Keratinocyte (primary cell): ENCODE results near the gene RPL26. TPM values are rescaled to one million over a fixed set of nuclear protein-coding genes. Genes with fewer than 3 reads are reported as not detected.

Experiments used
- DNase-seq: peaks from one replicate; pipeline ENCODE4 v3.0.0-alpha.2; 2011; ENCODE audit warnings: low read depth, missing footprints, low spot score
- FAIRE-seq: peaks from 2 replicates; lab custom pipeline; 2011; peaks lifted over from hg19 to GRCh38; lab: Jason Lieb, UNC
- H2AFZ ChIP-seq: 2 replicates; pipeline ENCODE4 v1.6.0; 2012; ENCODE audit warnings: low read length, control low read depth, inconsistent platforms; ENCODE audit not compliant: control insufficient read depth
- H3K27ac ChIP-seq: 2 replicates; pipeline ENCODE4 v1.5.1; 2011; ENCODE audit warnings: low read length; ENCODE audit not compliant: control insufficient read depth, insufficient read depth
- H3K27me3 ChIP-seq: 3 replicates; pipeline ENCODE4 v1.6.0; 2011; ENCODE audit warnings: low read length; ENCODE audit not compliant: control insufficient read depth, insufficient read depth; ENCODE audit errors: extremely low read depth
- H3K36me3 ChIP-seq, 2 experiments: 2 replicates in 1 of 2; 3 replicates in 1 of 2; pipeline ENCODE4 v1.5.1; 2011; ENCODE audit warnings: low read length in 2 of 2, mild to moderate bottlenecking in 1 of 2; ENCODE audit not compliant: control insufficient read depth in 2 of 2, insufficient read depth in 2 of 2; ENCODE audit errors: extremely low read depth in 1 of 2
- H3K4me1 ChIP-seq: 3 replicates; pipeline ENCODE4 v1.5.1; 2011; ENCODE audit warnings: low read length; ENCODE audit not compliant: control insufficient read depth, insufficient read depth; ENCODE audit errors: extremely low read depth
- H3K4me2 ChIP-seq: 3 replicates; pipeline ENCODE4 v1.6.0; 2011; ENCODE audit warnings: low read depth, low read length; ENCODE audit not compliant: control insufficient read depth, insufficient read depth; ENCODE audit errors: extremely low read depth
- H3K4me3 ChIP-seq, 3 experiments: fragments of 200-600 bp in 1 of 3; sonication (generic) in 1 of 3; 2 replicates in 2 of 3; 3 replicates in 1 of 3; pipeline ENCODE4 v1.5.1; 2011 to 2016; ENCODE audit warnings: low read length in 3 of 3, mild to moderate bottlenecking in 3 of 3, control low read depth in 2 of 3, inconsistent platforms in 1 of 3, low read depth in 1 of 3, mixed read lengths in 1 of 3, mixed run types in 1 of 3, moderate library complexity in 1 of 3; ENCODE audit not compliant: control insufficient read depth in 2 of 3, insufficient read depth in 2 of 3; ENCODE audit errors: extremely low read depth in 1 of 3
- H3K79me2 ChIP-seq: 2 replicates; pipeline ENCODE4 v1.6.0; 2012; ENCODE audit warnings: low read length; ENCODE audit not compliant: control insufficient read depth, insufficient read depth
- H3K9ac ChIP-seq: 3 replicates; pipeline ENCODE4 v1.6.0; 2011; ENCODE audit warnings: low read length; ENCODE audit not compliant: control insufficient read depth, insufficient read depth; ENCODE audit errors: extremely low read depth
- H3K9me1 ChIP-seq: 3 replicates; pipeline ENCODE4 v1.6.0; 2011; ENCODE audit warnings: low read length; ENCODE audit not compliant: control insufficient read depth, insufficient read depth; ENCODE audit errors: extremely low read depth
- H3K9me3 ChIP-seq: 2 replicates; pipeline ENCODE4 v1.5.1; 2012; ENCODE audit warnings: low read depth, low read length; ENCODE audit not compliant: control insufficient read depth
- H4K20me1 ChIP-seq: 3 replicates; pipeline ENCODE4 v1.6.0; 2011; ENCODE audit warnings: low read length; ENCODE audit not compliant: control insufficient read depth, insufficient read depth; ENCODE audit errors: extremely low read depth
- EZH2 ChIP-seq: IDR thresholded peaks from one replicate; pipeline ENCODE4 v1.6.1; 2012; ENCODE audit warnings: inconsistent platforms, mild to moderate bottlenecking, low read length, moderate library complexity
- dilution Hi-C: fragments of 300-500 bp; cut with MboI; formaldehyde crosslinking; loops from one replicate; pipeline ENCODE4 v1.7.0; 2020; ENCODE audit warnings: low sequenced_read_pairs; ENCODE audit not compliant: extremely low pct_ligation_motif_present
- polyA plus RNA-seq, 5 experiments: library from polyadenylated mRNA; depleted of rRNA in 3 of 5; stranded (reverse) in 3 of 5; stranded (forward) in 1 of 5; unstranded in 1 of 5; fragments of >200 nt; gene quantifications; 1 replicate in 1 of 5; 2 replicates in 3 of 5; 3 replicates in 1 of 5; pipeline versions ENCODE4 v1.2.1 to v1.2.3, GENCODE V29; 2011 to 2012; ENCODE audit warnings: missing spikeins in 2 of 5, low read depth in 1 of 5, low replicate concordance in 1 of 5
- TF ChIP-seq, protein P1 (sequence below), 3 experiments: IDR thresholded peaks in 1 of 3; conservative IDR thresholded peaks in 1 of 3; optimal IDR thresholded peaks in 1 of 3; 2 replicates in 2 of 3; 3 replicates in 1 of 3; pipeline versions ENCODE3 to v1.5.1; 2011; ENCODE audit warnings: low read length in 3 of 3, mild to moderate bottlenecking in 3 of 3, moderate library complexity in 2 of 3, control low read depth in 1 of 3, inconsistent platforms in 1 of 3; ENCODE audit not compliant: insufficient read depth in 2 of 3; ENCODE audit errors: extremely low read depth in 1 of 3

The RPL26 gene
- polyA plus RNA-seq, 1 donor (not counting 4 experiments of a cell fraction or from before 2014, with no cell fraction given): 5,909 TPM

GRCh38 chr17:8384801-8385378, 1.9 kb upstream of the RPL26 start:
- no peak overlapping the region for H3K9ac ChIP-seq
- TF ChIP-seq, protein P1, sequence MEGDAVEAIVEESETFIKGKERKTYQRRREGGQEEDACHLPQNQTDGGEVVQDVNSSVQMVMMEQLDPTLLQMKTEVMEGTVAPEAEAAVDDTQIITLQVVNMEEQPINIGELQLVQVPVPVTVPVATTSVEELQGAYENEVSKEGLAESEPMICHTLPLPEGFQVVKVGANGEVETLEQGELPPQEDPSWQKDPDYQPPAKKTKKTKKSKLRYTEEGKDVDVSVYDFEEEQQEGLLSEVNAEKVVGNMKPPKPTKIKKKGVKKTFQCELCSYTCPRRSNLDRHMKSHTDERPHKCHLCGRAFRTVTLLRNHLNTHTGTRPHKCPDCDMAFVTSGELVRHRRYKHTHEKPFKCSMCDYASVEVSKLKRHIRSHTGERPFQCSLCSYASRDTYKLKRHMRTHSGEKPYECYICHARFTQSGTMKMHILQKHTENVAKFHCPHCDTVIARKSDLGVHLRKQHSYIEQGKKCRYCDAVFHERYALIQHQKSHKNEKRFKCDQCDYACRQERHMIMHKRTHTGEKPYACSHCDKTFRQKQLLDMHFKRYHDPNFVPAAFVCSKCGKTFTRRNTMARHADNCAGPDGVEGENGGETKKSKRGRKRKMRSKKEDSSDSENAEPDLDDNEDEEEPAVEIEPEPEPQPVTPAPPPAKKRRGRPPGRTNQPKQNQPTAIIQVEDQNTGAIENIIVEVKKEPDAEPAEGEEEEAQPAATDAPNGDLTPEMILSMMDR (optimal IDR thresholded peaks at IDR 0.05 in 1 of 3, IDR thresholded peaks at IDR 0.05 in 1 of 3, conservative IDR thresholded peaks at IDR 0.05 in 1 of 3; ENCODE audit: extremely low read depth in 1 of 3, insufficient read depth in 2 of 3, low read length in 3 of 3): no peak
- no peak for TF ChIP-seq EZH2
- FAIRE-seq: peak; percentile 73

DNA sequence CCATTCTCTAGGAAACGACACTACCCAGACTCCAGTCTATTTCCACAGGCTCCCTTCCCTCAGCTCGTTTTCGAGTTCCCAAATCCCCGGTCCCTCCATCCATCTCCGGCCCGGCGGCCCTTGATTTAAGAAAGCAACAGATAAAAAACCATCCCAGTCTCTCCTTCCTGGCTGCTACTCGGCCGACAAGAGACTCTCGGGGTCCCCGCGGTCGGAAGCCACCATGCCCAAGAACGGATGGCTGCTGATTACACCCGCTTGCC, 182 bp downstream of the RPL26 start:
- no peaks in the 10 kb centered on the region for H3K9me3 ChIP-seq
- no peak for TF ChIP-seq EZH2
- TF ChIP-seq, protein P1 (optimal IDR thresholded peaks at IDR 0.05 in 1 of 3, IDR thresholded peaks at IDR 0.05 in 1 of 3, conservative IDR thresholded peaks at IDR 0.05 in 1 of 3; ENCODE audit: extremely low read depth in 1 of 3, insufficient read depth in 2 of 3, low read length in 3 of 3): no peak
- FAIRE-seq (no peak), DNase-seq (no peak)
- dilution Hi-C loops: no loop called here
- H3K9ac ChIP-seq: peak overlapping the region; percentile 79
- H3K27me3 ChIP-seq: no peaks in the 10 kb centered on the region
- H3K27ac ChIP-seq: peak overlapping the region; percentile 50
- peak overlapping the region; percentile 61 to 72 (median 71) for H3K4me3 ChIP-seq
- H3K9me1 ChIP-seq: no peaks in the 10 kb centered on the region
- H4K20me1 ChIP-seq: peaks cover 18% of the 10 kb centered on the region
- H3K4me1 ChIP-seq: peaks cover 39% of the 10 kb centered on the region
- H3K36me3 ChIP-seq: peaks cover 21 to 35% of the 10 kb centered on the region in 2 experiments
- H2AFZ ChIP-seq: peak overlapping the region; percentile 51
- H3K79me2 ChIP-seq: peaks cover 44% of the 10 kb centered on the region
- H3K4me2 ChIP-seq: no peak overlapping the region

More at GRCh38 chr17:8384801-8385378, 1.9 kb upstream of the RPL26 start:
- Histone ChIP-seq H4K20me1 (peaks cover 13% of the 10 kb centered on the region), H3K27me3 (no peaks in the 10 kb centered on the region), H2AFZ (no peak overlapping the region), H3K9me1 (no peaks in the 10 kb centered on the region), H3K4me3 (peak overlapping the region in 1 of 3 experiments; percentile 72), H3K9me3 (no peaks in the 10 kb centered on the region), H3K79me2 (peaks cover 31% of the 10 kb centered on the region), H3K4me1 (peaks cover 34% of the 10 kb centered on the region), H3K27ac (peak overlapping the region; percentile 1), H3K4me2 (peak overlapping the region; percentile 4), H3K36me3 (peaks cover 12 to 20% of the 10 kb centered on the region in 2 experiments)
- DNase-seq: no peak
- dilution Hi-C loops: no loop called here
